ENCODE data around the gene WBP1L.

GRCh38 chr10:102720775-102721301, 22.9 kb upstream of the WBP1L start:
- no peak for TF ChIP-seq CTCF (IDR thresholded peaks at IDR 0.05; ENCODE audit: low read depth, low read length, poor library complexity, severe bottlenecking)
- no peak for TF ChIP-seq EZH2phosphoT487 (IDR thresholded peaks at IDR 0.05; ENCODE audit: borderline replicate concordance, low read length)

Data from DOHH2 (cell line).